ENCODE results near the gene NKPD1. TPM values are rescaled to one million over a fixed set of nuclear protein-coding genes. Genes with fewer than 3 reads are reported as not detected.
"Not testable (repeated sequence)": the region's sequence is repeated elsewhere in the genome, so short reads cannot be mapped to it uniquely, and the experiment has no call there.

Gene NKPD1
- total and polyA plus RNA-seq, 2 experiments from 2014 or later: 2.9 to 3.3 TPM

DNA sequence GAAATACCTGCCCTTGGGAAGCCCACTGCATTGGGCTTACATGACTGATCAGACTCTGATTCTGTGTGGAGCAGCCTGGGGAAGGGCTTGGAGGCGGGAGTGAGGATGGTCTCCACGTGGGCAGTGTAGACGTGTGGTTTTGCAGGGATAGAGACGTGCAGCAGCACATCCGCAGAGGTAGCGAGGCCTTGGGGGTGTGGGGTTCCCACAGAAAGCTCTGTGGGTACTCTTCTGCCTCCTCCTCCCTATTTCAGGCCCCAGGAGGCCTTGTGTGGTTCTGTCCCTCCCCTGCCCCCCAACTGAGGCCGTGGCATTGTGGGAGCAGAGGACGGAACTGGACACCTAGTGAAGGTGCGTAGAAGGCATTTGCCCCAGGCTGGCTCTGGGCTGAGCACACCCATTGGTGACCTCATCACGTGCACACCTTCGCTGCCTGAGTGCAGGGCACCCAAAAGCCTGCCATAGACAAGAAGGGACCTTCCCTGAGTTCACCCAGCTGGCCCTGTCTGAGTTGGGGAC is 38.9 kb downstream of the NKPD1 start:
- Histone ChIP-seq H3K27me3 (no peaks in the 10 kb centered on the region), H3K4me1 (ENCODE audit: low read depth) (peaks cover 9% of the 10 kb centered on the region), H3K9me3 (ENCODE audit: low read depth) (no peaks in the 10 kb centered on the region), H3K36me3 (no peaks in the 10 kb centered on the region), H3K27ac (no peak overlapping the region), H3K4me3 (no peak overlapping the region)
- no peak for DNase-seq (ENCODE audit: low read depth in 1 of 2, low spot score in 1 of 2)
- TF ChIP-seq, protein P1, sequence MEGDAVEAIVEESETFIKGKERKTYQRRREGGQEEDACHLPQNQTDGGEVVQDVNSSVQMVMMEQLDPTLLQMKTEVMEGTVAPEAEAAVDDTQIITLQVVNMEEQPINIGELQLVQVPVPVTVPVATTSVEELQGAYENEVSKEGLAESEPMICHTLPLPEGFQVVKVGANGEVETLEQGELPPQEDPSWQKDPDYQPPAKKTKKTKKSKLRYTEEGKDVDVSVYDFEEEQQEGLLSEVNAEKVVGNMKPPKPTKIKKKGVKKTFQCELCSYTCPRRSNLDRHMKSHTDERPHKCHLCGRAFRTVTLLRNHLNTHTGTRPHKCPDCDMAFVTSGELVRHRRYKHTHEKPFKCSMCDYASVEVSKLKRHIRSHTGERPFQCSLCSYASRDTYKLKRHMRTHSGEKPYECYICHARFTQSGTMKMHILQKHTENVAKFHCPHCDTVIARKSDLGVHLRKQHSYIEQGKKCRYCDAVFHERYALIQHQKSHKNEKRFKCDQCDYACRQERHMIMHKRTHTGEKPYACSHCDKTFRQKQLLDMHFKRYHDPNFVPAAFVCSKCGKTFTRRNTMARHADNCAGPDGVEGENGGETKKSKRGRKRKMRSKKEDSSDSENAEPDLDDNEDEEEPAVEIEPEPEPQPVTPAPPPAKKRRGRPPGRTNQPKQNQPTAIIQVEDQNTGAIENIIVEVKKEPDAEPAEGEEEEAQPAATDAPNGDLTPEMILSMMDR (IDR thresholded peaks at IDR 0.05; ENCODE audit: low read depth, low read length): no peak

- Histone ChIP-seq H3K36me3 (no peaks in the 10 kb centered on the region), H3K4me3 (no peak overlapping the region), H3K27ac (no peak overlapping the region), H3K27me3 (no peaks in the 10 kb centered on the region), H3K4me1 (ENCODE audit: low read depth) (peaks cover 9% of the 10 kb centered on the region), H3K9me3 (ENCODE audit: low read depth) (no peaks in the 10 kb centered on the region)
- DNase-seq (ENCODE audit: low read depth in 1 of 2, low spot score in 1 of 2): no peak
- TF ChIP-seq, protein P1 (IDR thresholded peaks at IDR 0.05; ENCODE audit: low read depth, low read length): no peak
Measured at GRCh38 chr19:45119582-45119981, 41.2 kb downstream of the NKPD1 start.

GRCh38 chr19:45118591-45119355 is 42.0 kb downstream of the NKPD1 start:
- not testable (repeated sequence) for H3K27ac ChIP-seq; DNase-seq (ENCODE audit: low read depth in 1 of 2, low spot score in 1 of 2); H3K4me1 ChIP-seq (ENCODE audit: low read depth); H3K27me3 ChIP-seq; H3K36me3 ChIP-seq; H3K9me3 ChIP-seq (ENCODE audit: low read depth); H3K4me3 ChIP-seq

DNA sequence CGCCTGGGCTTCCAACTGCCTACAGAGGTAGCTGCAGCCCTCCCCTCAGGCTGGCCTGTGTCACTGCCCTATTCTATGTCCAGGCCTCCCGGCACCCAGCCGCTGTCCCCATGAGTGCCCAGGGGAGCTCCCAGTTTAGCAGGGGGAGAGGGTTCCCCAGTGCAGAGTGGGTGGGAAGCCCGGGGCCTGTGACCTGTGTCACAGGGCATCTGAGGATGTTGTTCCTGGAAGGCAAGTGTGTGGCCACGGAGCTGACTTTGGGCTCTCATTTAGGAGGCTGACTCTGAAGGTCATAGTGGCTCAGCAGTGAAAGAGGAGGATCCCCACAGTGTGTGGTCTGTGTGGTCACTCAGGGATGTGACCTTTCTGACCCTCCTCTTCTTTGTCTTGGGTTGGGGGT is 42.7 kb downstream of the NKPD1 start:
- Histone ChIP-seq H3K9me3 (ENCODE audit: low read depth) (no peaks in the 10 kb centered on the region), H3K27ac (peak overlapping the region; percentile 67), H3K36me3 (no peaks in the 10 kb centered on the region), H3K4me3 (no peak overlapping the region), H3K27me3 (no peaks in the 10 kb centered on the region), H3K4me1 (ENCODE audit: low read depth) (peaks cover 9% of the 10 kb centered on the region)
- DNase-seq (ENCODE audit: low read depth in 1 of 2, low spot score in 1 of 2): no peak
- TF ChIP-seq, protein P1 (IDR thresholded peaks at IDR 0.05; ENCODE audit: low read depth, low read length): no peak

DNA sequence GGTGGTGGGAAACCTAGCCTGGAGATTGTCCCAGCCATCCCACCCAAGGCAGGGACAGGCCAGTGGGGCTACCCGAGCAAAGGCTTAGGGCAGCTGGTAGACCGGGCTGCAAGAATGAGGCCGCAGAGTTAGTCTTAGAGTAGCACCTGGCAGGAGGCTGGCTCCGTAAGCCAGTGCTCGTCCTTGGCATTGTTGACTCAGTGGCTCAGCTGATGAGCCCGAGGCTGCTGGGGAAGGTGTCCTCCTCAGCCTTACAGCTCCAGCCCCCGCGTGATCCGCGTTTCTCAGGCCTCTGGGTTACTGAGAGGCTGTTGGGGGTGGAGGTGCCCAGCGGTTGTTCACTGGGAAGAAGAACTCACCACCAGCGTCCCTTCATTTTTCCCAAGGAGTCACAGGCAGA is 43.1 kb downstream of the NKPD1 start:
- no peaks in the 10 kb centered on the region for H3K9me3 ChIP-seq (ENCODE audit: low read depth)
- peaks cover 9% of the 10 kb centered on the region for H3K4me1 ChIP-seq (ENCODE audit: low read depth)
- peak overlapping the region; percentile 67 for H3K27ac ChIP-seq
- H3K27me3 ChIP-seq: no peaks in the 10 kb centered on the region
- TF ChIP-seq, protein P1 (IDR thresholded peaks at IDR 0.05; ENCODE audit: low read depth, low read length): no peak
- H3K36me3 ChIP-seq: no peaks in the 10 kb centered on the region
- H3K4me3 ChIP-seq: no peak overlapping the region
- no peak for DNase-seq (ENCODE audit: low read depth in 1 of 2, low spot score in 1 of 2)

DNA sequence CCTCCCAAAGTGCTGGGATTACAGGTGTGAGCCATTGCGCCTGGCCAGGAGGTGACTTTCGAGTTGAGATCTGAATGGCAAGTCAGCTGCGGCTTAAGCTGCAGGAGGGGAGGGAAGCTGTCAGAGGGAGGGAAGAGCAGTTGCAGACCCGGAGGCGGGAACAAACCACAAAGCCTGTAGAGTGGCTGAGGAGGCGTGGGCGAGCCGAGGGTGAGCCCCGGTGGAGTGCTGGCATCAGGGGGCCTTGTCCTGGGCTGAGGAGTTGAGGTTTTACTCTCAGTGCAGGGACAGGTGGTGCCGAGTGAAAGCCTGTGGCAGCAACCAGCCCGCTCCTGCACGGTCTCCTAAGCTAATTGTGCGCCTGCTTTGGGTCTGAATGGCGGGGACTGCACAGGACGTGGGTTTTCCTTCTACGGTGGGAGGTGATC is 43.6 kb downstream of the NKPD1 start:
- peaks cover 9% of the 10 kb centered on the region for H3K4me1 ChIP-seq (ENCODE audit: low read depth)
- H3K36me3 ChIP-seq: no peaks in the 10 kb centered on the region
- H3K27ac ChIP-seq: peak overlapping the region; percentile 67
- TF ChIP-seq, protein P1 (IDR thresholded peaks at IDR 0.05; ENCODE audit: low read depth, low read length): no peak
- DNase-seq (ENCODE audit: low read depth in 1 of 2, low spot score in 1 of 2): peak; percentile 22 to 67
- no peak overlapping the region for H3K4me3 ChIP-seq
- H3K9me3 ChIP-seq (ENCODE audit: low read depth): no peaks in the 10 kb centered on the region
- no peaks in the 10 kb centered on the region for H3K27me3 ChIP-seq
